Effector memory CD4-positive, alpha-beta T cell (primary cell): ENCODE results near the gene HLA-DQB1.
"Not testable (repeated sequence)": the region's sequence is repeated elsewhere in the genome, so short reads cannot be mapped to it uniquely, and the experiment has no call there.

ENCODE experiments used
- DNase-seq, 3 donors: peaks; one replicate each; pipeline ENCODE4 v3.0.0-alpha.2; 2020
- H3K27ac ChIP-seq: 2 replicates; pipeline ENCODE4 v1.7.0; 2013; ENCODE audit warnings: mild to moderate bottlenecking, low read length, moderate library complexity; ENCODE audit not compliant: insufficient read depth, poor library complexity, severe bottlenecking
- H3K27me3 ChIP-seq: replicated peaks from 2 replicates; pipeline ENCODE4 v1.7.0; 2013; ENCODE audit warnings: mild to moderate bottlenecking, low read length; ENCODE audit not compliant: insufficient read depth, control insufficient read depth, poor library complexity, severe bottlenecking
- H3K36me3 ChIP-seq: 2 replicates; pipeline ENCODE4 v1.7.0; 2013; ENCODE audit warnings: mild to moderate bottlenecking, low read length, moderate library complexity; ENCODE audit not compliant: control insufficient read depth, insufficient read depth
- H3K4me1 ChIP-seq: 2 replicates; pipeline ENCODE4 v1.7.0; 2013; ENCODE audit warnings: low read length, mild to moderate bottlenecking; ENCODE audit not compliant: control insufficient read depth, insufficient read depth, poor library complexity, severe bottlenecking
- H3K4me3 ChIP-seq: 2 replicates; pipeline ENCODE4 v1.7.0; 2013; ENCODE audit warnings: low read length, low read depth, mild to moderate bottlenecking; ENCODE audit not compliant: insufficient read depth, poor library complexity, severe bottlenecking
- H3K9me3 ChIP-seq: 2 replicates; pipeline ENCODE4 v1.7.0; 2013; ENCODE audit warnings: mild to moderate bottlenecking, low read length, moderate library complexity; ENCODE audit not compliant: control insufficient read depth

HLA-DQB1 gene

GRCh38 chr6:32664827-32665362, 1.6 kb downstream of the HLA-DQB1 start:
- Histone ChIP-seq H3K27ac (no peak overlapping the region), H3K4me1 (peaks cover 15% of the 10 kb centered on the region), H3K9me3 (no peaks in the 10 kb centered on the region), H3K27me3 (peaks cover 3% of the 10 kb centered on the region), H3K4me3 (peak overlapping the region; percentile 25), H3K36me3 (no peaks in the 10 kb centered on the region)
- DNase-seq, result peak; percentile 9 to 37 (median 28)

DNA sequence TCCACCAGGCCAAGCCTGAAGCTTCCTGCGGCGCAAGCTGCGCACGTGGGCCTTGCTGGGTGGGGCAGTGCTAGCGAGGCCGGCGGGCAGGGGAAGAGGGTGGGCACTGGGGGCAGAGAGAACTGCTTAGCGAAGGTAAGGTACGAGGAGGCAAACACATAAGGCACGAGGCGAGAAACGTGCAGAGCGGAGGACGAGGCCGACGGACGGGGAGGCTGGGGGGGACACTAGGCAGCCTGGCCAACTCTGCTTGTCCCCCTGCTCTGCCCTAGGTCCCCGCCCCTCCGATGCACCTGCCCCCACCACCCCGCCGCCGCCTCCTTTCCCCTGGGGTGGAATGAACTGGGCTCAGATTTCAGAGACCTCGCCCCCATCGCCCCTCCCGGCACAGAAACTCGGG, 2.1 kb downstream of the HLA-DQB1 start:
- Histone ChIP-seq H3K9me3 (no peaks in the 10 kb centered on the region), H3K36me3 (no peaks in the 10 kb centered on the region), H3K4me1 (peaks cover 15% of the 10 kb centered on the region), H3K27me3 (peaks cover 3% of the 10 kb centered on the region), H3K4me3 (no peak overlapping the region), H3K27ac (no peak overlapping the region)
- DNase-seq, result no peak

- Histone ChIP-seq H3K9me3 (no peaks in the 10 kb centered on the region), H3K27ac (no peak overlapping the region), H3K36me3 (no peaks in the 10 kb centered on the region), H3K4me3 (no peak overlapping the region), H3K4me1 (peaks cover 9% of the 10 kb centered on the region), H3K27me3 (peaks cover 3% of the 10 kb centered on the region)
- DNase-seq, result no peak
Observed at GRCh38 chr6:32662836-32663235, 3.6 kb downstream of the HLA-DQB1 start.

GRCh38 chr6:32662099-32662498, 4.4 kb downstream of the HLA-DQB1 start:
- peaks cover 3% of the 10 kb centered on the region for H3K27me3 ChIP-seq
- DNase-seq, result no peak
- H3K27ac ChIP-seq, result no peak overlapping the region

DNA sequence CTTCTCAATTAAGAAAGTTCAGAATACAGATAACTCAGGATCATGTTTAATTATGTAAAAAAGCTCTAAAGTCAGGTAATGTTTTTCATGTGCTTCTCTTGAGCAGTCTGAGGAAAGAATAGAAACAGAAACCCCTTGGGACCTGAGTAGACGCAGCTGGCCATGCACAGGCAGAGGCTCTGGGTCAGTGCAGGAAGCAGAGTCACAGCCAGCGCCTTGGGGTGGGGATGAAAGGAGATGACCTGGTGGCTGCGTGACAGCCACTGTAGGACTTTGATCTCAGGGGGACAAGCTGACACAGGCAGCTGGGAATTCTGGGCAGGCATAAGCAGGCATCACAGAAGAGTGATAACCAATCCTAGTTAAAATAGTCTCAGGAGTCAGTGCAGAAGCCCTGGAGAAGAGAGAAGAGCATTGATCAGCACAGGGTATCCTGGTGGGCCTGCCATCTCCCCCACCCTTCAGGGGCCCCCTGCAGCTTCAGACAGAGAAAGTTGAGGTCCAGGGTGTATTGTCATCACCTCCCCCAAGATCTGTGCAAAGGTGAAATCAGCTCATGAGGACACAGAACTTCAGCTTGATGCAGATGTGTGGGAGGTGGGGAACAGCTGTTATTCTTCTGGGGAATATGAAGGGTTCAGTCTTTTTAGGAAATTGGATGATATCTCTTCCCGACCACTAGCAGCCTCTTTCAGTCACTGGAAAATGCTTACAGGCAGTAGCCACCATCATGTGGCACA, 6.4 kb downstream of the HLA-DQB1 start:
- no peaks in the 10 kb centered on the region for H3K36me3 ChIP-seq
- no peak overlapping the region for H3K4me3 ChIP-seq
- no peak for DNase-seq
- no peak overlapping the region for H3K27ac ChIP-seq
- no peaks in the 10 kb centered on the region for H3K9me3 ChIP-seq
- H3K4me1 ChIP-seq, result peaks cover 1% of the 10 kb centered on the region
- no peaks in the 10 kb centered on the region for H3K27me3 ChIP-seq

More at GRCh38 chr6:32662099-32662498, 4.4 kb downstream of the HLA-DQB1 start:
- Histone ChIP-seq H3K36me3 (no peaks in the 10 kb centered on the region), H3K9me3 (no peaks in the 10 kb centered on the region), H3K4me3 (no peak overlapping the region), H3K4me1 (peaks cover 9% of the 10 kb centered on the region)

GRCh38 chr6:32658268-32658897, 8.1 kb downstream of the HLA-DQB1 start:
- no peak overlapping the region for H3K27ac ChIP-seq
- no peaks in the 10 kb centered on the region for H3K9me3 ChIP-seq
- DNase-seq, result no peak
- no peaks in the 10 kb centered on the region for H3K4me1 ChIP-seq
- H3K4me3 ChIP-seq, result no peak overlapping the region
- H3K27me3 ChIP-seq, result no peaks in the 10 kb centered on the region
- no peaks in the 10 kb centered on the region for H3K36me3 ChIP-seq

- H3K4me1 ChIP-seq, H3K9me3 ChIP-seq, H3K27me3 ChIP-seq, DNase-seq, H3K27ac ChIP-seq, H3K4me3 ChIP-seq, H3K36me3 ChIP-seq: not testable (repeated sequence)
Observed at GRCh38 chr6:32657819-32658218, 8.6 kb downstream of the HLA-DQB1 start.

- not testable (repeated sequence) for H3K36me3 ChIP-seq, H3K4me1 ChIP-seq, H3K4me3 ChIP-seq, H3K27ac ChIP-seq, H3K27me3 ChIP-seq, DNase-seq, H3K9me3 ChIP-seq
Observed at GRCh38 chr6:32657329-32657728, 9.1 kb downstream of the HLA-DQB1 start.

- H3K4me3 ChIP-seq, result no peak overlapping the region
- no peak for DNase-seq
- H3K27me3 ChIP-seq, result no peaks in the 10 kb centered on the region
Observed at GRCh38 chr6:32655203-32655710, 11.2 kb downstream of the HLA-DQB1 start.

GRCh38 chr6:32645047-32645703, 21.3 kb downstream of the HLA-DQB1 start:
- DNase-seq, result no peak
- H3K27ac ChIP-seq, result no peak overlapping the region
- no peaks in the 10 kb centered on the region for H3K4me1 ChIP-seq
- H3K9me3 ChIP-seq, result no peaks in the 10 kb centered on the region
- no peak overlapping the region for H3K4me3 ChIP-seq
- no peaks in the 10 kb centered on the region for H3K27me3 ChIP-seq
- no peaks in the 10 kb centered on the region for H3K36me3 ChIP-seq

More at GRCh38 chr6:32655203-32655710, 11.2 kb downstream of the HLA-DQB1 start:
- Histone ChIP-seq H3K36me3 (no peaks in the 10 kb centered on the region), H3K9me3 (no peaks in the 10 kb centered on the region), H3K27ac (no peak overlapping the region), H3K4me1 (no peaks in the 10 kb centered on the region)
